ENCODE measurements around the gene GCLC. TPM values are rescaled to one million over a fixed set of nuclear protein-coding genes. Genes with fewer than 3 reads are reported as not detected.
"Not testable (repeated sequence)": the region's sequence is repeated elsewhere in the genome, so short reads cannot be mapped to it uniquely, and the experiment has no call there.

The GCLC gene
- total RNA-seq, 1 donor from 2014 or later = 28.7 TPM

DNA sequence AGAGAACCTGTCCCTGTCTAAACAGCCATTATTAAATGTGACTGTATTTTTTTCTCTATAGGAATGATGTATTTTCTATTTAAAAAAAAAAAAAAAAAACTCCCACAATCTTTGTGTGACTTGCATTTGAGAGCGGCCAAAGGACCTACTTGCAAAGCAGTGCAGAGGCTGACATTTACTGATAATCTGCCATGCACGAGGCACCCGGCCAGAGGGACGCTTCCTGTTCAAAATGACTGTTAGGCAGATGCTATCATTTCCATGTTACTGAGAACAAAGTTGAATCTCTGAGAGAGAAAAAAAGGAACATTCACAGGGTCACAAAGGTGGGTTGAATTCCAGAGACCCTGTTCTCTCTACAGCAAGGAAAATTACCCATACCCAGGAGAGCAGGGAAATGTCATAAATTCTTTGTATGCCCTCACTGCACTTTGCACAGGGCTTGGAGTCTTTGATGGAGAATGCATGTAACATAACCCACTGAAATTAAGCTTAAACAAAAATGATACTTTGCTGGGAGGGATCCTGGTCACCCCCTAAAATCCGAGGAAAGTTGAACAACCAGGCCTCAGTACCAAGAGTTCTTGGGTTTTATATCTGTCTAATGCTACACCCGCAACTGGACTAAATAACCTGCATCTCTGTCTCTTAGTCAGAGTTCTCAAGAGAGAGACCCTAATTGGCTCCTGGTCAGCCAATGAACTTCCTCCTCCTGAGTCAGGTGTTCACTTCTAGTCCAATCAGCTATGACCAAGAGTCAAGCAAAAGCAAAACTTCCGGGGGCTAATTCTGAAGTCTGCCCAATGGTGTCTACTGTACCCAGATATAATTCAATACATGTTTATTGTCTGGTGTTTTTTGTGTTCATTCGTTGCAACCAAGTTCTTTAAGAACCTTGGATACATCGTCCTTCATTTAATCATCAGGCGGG is 61.2 kb downstream of the GCLC start:
- no peaks in the 10 kb centered on the region for H3K36me3 Mint-ChIP-seq (ENCODE audit: low read depth, unreplicated experiment)
- H3K27ac Mint-ChIP-seq (ENCODE audit: unreplicated experiment) = no peak overlapping the region
- TF ChIP-seq, protein P1, sequence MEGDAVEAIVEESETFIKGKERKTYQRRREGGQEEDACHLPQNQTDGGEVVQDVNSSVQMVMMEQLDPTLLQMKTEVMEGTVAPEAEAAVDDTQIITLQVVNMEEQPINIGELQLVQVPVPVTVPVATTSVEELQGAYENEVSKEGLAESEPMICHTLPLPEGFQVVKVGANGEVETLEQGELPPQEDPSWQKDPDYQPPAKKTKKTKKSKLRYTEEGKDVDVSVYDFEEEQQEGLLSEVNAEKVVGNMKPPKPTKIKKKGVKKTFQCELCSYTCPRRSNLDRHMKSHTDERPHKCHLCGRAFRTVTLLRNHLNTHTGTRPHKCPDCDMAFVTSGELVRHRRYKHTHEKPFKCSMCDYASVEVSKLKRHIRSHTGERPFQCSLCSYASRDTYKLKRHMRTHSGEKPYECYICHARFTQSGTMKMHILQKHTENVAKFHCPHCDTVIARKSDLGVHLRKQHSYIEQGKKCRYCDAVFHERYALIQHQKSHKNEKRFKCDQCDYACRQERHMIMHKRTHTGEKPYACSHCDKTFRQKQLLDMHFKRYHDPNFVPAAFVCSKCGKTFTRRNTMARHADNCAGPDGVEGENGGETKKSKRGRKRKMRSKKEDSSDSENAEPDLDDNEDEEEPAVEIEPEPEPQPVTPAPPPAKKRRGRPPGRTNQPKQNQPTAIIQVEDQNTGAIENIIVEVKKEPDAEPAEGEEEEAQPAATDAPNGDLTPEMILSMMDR (IDR thresholded peaks at IDR 0.05; ENCODE audit: unreplicated experiment) = no peak
- H3K4me3 Mint-ChIP-seq (ENCODE audit: unreplicated experiment) = no peak overlapping the region
- no peak for DNase-seq (ENCODE audit: low spot score)
- no peaks in the 10 kb centered on the region for H3K9me3 Mint-ChIP-seq (ENCODE audit: unreplicated experiment)
- no peaks in the 10 kb centered on the region for H3K4me1 Mint-ChIP-seq (ENCODE audit: unreplicated experiment)
- H3K27me3 Mint-ChIP-seq (ENCODE audit: unreplicated experiment) = no peaks in the 10 kb centered on the region

DNA sequence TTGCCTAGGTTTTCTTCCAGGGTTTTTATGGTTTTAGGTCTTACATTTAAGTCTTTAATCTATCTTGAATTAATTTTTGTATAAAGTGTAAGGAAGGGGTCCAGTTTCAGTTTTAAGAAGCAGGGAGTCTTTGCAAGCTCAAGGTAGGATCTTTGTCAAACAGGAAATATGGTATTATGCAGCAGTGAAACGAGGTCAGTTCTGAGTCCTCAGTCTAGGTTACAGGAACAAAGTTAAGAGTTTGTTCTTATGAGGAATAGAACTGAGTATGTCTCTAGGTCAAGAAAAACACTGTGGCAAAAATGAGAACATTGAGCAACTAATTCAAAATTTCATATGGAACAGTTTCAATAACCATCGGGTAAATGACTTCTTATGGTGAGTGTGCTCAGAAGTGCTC is 63.6 kb downstream of the GCLC start:
- no peaks in the 10 kb centered on the region for H3K4me1 Mint-ChIP-seq (ENCODE audit: unreplicated experiment)
- no peak overlapping the region for H3K4me3 Mint-ChIP-seq (ENCODE audit: unreplicated experiment)
- H3K27me3 Mint-ChIP-seq (ENCODE audit: unreplicated experiment) = peaks cover 1% of the 10 kb centered on the region
- no peaks in the 10 kb centered on the region for H3K9me3 Mint-ChIP-seq (ENCODE audit: unreplicated experiment)
- no peak for DNase-seq (ENCODE audit: low spot score)
- no peaks in the 10 kb centered on the region for H3K36me3 Mint-ChIP-seq (ENCODE audit: low read depth, unreplicated experiment)
- H3K27ac Mint-ChIP-seq (ENCODE audit: unreplicated experiment) = no peak overlapping the region
- TF ChIP-seq, protein P1 (IDR thresholded peaks at IDR 0.05; ENCODE audit: unreplicated experiment) = no peak

DNA sequence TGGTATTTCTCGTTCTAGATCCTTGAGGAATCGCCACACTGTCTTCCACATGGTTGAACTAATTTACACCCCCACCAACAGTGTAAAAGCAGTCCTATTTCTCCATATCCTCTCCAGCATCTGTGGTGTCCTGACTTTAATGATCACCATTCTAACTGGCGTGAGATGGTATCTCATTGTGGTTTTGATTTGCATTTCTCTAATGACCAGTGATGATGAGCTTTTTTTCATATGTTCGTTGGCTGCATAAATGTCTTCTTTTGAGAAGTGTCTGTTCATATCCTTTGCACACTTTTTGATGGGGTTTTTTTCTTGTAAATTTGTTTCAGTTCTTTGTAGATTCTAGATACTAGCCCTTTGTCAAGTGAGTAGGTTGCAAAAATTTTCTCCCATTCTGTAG is 64.1 kb downstream of the GCLC start:
- DNase-seq (ENCODE audit: low spot score); H3K36me3 Mint-ChIP-seq (ENCODE audit: low read depth, unreplicated experiment); H3K27me3 Mint-ChIP-seq (ENCODE audit: unreplicated experiment): not testable (repeated sequence)

DNA sequence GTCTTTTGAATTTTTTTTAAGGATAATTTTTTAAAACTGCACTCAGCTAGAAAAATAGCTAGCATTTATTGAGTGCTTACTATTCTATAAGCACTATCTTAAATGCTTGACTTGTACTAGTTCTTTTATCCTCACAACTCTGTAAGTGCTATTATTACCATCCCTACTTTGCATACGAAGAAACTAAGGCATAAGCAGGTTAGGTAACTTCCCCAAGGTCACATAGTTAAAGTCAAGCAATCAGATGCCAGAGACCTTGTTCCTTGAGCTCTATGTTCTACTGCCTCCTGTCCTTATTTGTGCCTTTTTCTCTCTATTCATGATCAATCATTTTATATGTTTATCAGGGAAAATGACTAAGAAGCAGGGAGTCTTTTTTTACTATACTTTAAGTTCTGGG is 65.0 kb downstream of the GCLC start:
- DNase-seq (ENCODE audit: low spot score) = no peak
- no peaks in the 10 kb centered on the region for H3K4me1 Mint-ChIP-seq (ENCODE audit: unreplicated experiment)
- no peaks in the 10 kb centered on the region for H3K36me3 Mint-ChIP-seq (ENCODE audit: low read depth, unreplicated experiment)
- H3K27ac Mint-ChIP-seq (ENCODE audit: unreplicated experiment) = no peak overlapping the region
- peaks cover 1% of the 10 kb centered on the region for H3K27me3 Mint-ChIP-seq (ENCODE audit: unreplicated experiment)
- H3K4me3 Mint-ChIP-seq (ENCODE audit: unreplicated experiment) = no peak overlapping the region
- TF ChIP-seq, protein P1 (IDR thresholded peaks at IDR 0.05; ENCODE audit: unreplicated experiment) = no peak
- H3K9me3 Mint-ChIP-seq (ENCODE audit: unreplicated experiment) = no peaks in the 10 kb centered on the region

More for the DNA sequence above, 64.1 kb downstream of the GCLC start:
- not testable (repeated sequence) for H3K4me1 Mint-ChIP-seq (ENCODE audit: unreplicated experiment); H3K9me3 Mint-ChIP-seq (ENCODE audit: unreplicated experiment); H3K27ac Mint-ChIP-seq (ENCODE audit: unreplicated experiment); H3K4me3 Mint-ChIP-seq (ENCODE audit: unreplicated experiment)

DNA sequence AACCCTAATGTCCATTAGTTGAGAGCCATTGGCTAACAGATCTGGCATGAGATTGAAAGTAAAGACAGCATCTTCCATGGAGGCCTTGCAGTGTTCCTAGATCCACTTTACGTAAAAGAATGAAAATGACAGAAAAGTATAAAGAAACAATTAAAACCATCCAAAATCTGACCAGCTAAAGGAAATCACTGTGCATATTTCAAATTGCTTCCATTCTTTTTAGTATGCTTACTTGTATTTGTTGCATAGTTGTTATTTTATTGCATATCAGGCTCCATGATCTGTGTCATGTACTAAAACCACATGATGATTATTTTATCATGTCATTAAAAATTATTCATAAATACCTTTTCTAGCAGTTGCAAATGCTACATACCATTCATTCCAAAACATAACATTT is 67.9 kb downstream of the GCLC start:
- H3K4me1 Mint-ChIP-seq (ENCODE audit: unreplicated experiment) = no peaks in the 10 kb centered on the region
- peaks cover 1% of the 10 kb centered on the region for H3K27me3 Mint-ChIP-seq (ENCODE audit: unreplicated experiment)
- no peak for DNase-seq (ENCODE audit: low spot score)
- H3K36me3 Mint-ChIP-seq (ENCODE audit: low read depth, unreplicated experiment) = no peaks in the 10 kb centered on the region
- TF ChIP-seq, protein P1 (IDR thresholded peaks at IDR 0.05; ENCODE audit: unreplicated experiment) = no peak
- no peaks in the 10 kb centered on the region for H3K9me3 Mint-ChIP-seq (ENCODE audit: unreplicated experiment)
- no peak overlapping the region for H3K4me3 Mint-ChIP-seq (ENCODE audit: unreplicated experiment)
- no peak overlapping the region for H3K27ac Mint-ChIP-seq (ENCODE audit: unreplicated experiment)

Measured in endothelial cell (in vitro differentiated cells).